ENCODE data around the gene GDI1.

Gene GDI1

GRCh38 chrX:154489182-154489581 is 52.2 kb downstream of the GDI1 start:
- FAIRE-seq (no peak), DNase-seq (ENCODE audit: insufficient read length) (no peak)
- TF ChIP-seq TAF1 (IDR thresholded peaks at IDR 0.05; ENCODE audit: borderline replicate concordance, low read depth, low read length), result no peak
- TF ChIP-seq POLR2A (IDR thresholded peaks at IDR 0.05; ENCODE audit: low read depth, low read length), result no peak
- TF ChIP-seq POLR2AphosphoS5 (IDR thresholded peaks at IDR 0.05; ENCODE audit: low read depth, low read length), result no peak

- FAIRE-seq (no peak), DNase-seq (ENCODE audit: insufficient read length) (no peak)
- TF ChIP-seq POLR2A (IDR thresholded peaks at IDR 0.05; ENCODE audit: low read depth, low read length) (no peak), POLR2AphosphoS5 (IDR thresholded peaks at IDR 0.05; ENCODE audit: low read depth, low read length) (no peak), TAF1 (IDR thresholded peaks at IDR 0.05; ENCODE audit: borderline replicate concordance, low read depth, low read length) (no peak)
Observed at GRCh38 chrX:154490021-154490413, 53.1 kb downstream of the GDI1 start.

- peak; percentile 85 for DNase-seq (ENCODE audit: insufficient read length)
- FAIRE-seq, result peak; percentile 87
- TF ChIP-seq TAF1 (IDR thresholded peaks at IDR 0.05; ENCODE audit: borderline replicate concordance, low read depth, low read length) (peak; percentile 87), POLR2AphosphoS5 (IDR thresholded peaks at IDR 0.05; ENCODE audit: low read depth, low read length) (peak; percentile 65; the same call in 1 of the 2 replicates), POLR2A (IDR thresholded peaks at IDR 0.05; ENCODE audit: low read depth, low read length) (peak; percentile 89)
Observed at GRCh38 chrX:154490414-154491083, 53.6 kb downstream of the GDI1 start, which contains the start of gene SLC10A3. Gene SLC10A3, minus strand, starts transcription at chrX:154490629. Its CDS starts 1,689 bp downstream, at chrX:154488940.
